Anterior cingulate cortex (tissue), 58 donors: ENCODE results near the gene TPK1.
A peak's percentile ranks its signal among the peaks of the same experiment; 100 is the strongest.

Experiments
- DNase-seq, 58 donors: peaks; one replicate each; lab custom pipeline; 2025; lab: John Stamatoyannopoulos, UW

TPK1 gene

GRCh38 chr7:144547888-144548287 is 288.0 kb downstream of the TPK1 start:
- no peak for DNase-seq

- no peak for DNase-seq
Observed at GRCh38 chr7:144546782-144547181, 289.1 kb downstream of the TPK1 start.

- no peak for DNase-seq
Observed at GRCh38 chr7:144545330-144545729, 290.5 kb downstream of the TPK1 start.

GRCh38 chr7:144534655-144535395 is 301.0 kb downstream of the TPK1 start:
- DNase-seq: no peak

GRCh38 chr7:144534196-144534595 is 301.7 kb downstream of the TPK1 start:
- no peak for DNase-seq

GRCh38 chr7:144531181-144531580 is 304.7 kb downstream of the TPK1 start:
- peak in 1 of 58 donors; percentile 11 for DNase-seq

- no peak for DNase-seq
Observed at GRCh38 chr7:144529269-144529926, 306.5 kb downstream of the TPK1 start.

GRCh38 chr7:144528536-144529045 is 307.3 kb downstream of the TPK1 start:
- DNase-seq: no peak

- no peak for DNase-seq
Observed at GRCh38 chr7:144527051-144527471, 308.8 kb downstream of the TPK1 start.

GRCh38 chr7:144525956-144526355 is 309.9 kb downstream of the TPK1 start:
- no peak for DNase-seq

GRCh38 chr7:144524271-144524670 is 311.6 kb downstream of the TPK1 start:
- no peak for DNase-seq

GRCh38 chr7:144523621-144524020 is 312.2 kb downstream of the TPK1 start:
- no peak for DNase-seq

GRCh38 chr7:144519925-144520324 is 315.9 kb downstream of the TPK1 start:
- DNase-seq: peak in 37 of 58 donors; percentile 1 to 71 (median 25)

GRCh38 chr7:144518360-144518759 is 317.5 kb downstream of the TPK1 start:
- no peak for DNase-seq

GRCh38 chr7:144517749-144518148 is 318.1 kb downstream of the TPK1 start:
- DNase-seq: no peak

- no peak for DNase-seq
Observed at GRCh38 chr7:144516729-144517525, 318.9 kb downstream of the TPK1 start.

- DNase-seq: peak in 17 of 58 donors; percentile 2 to 72 (median 11)
Observed at GRCh38 chr7:144513334-144513733, 322.5 kb downstream of the TPK1 start.

- DNase-seq: no peak
Observed at GRCh38 chr7:144510621-144511020, 325.2 kb downstream of the TPK1 start.

- DNase-seq: no peak
Observed at GRCh38 chr7:144508702-144509101, 327.2 kb downstream of the TPK1 start.

GRCh38 chr7:144503215-144503614 is 332.6 kb downstream of the TPK1 start:
- no peak for DNase-seq

- DNase-seq: no peak
Observed at GRCh38 chr7:144500225-144500624, 335.6 kb downstream of the TPK1 start.
